Tibial nerve (tissue), 3 donors: ENCODE measurements around the gene AP2A1.

ENCODE experiments used
- CTCF ChIP-seq, 5 experiments: fragments of 200-600 bp in 3 of 5; fragments of 450-650 bp in 2 of 5; sonication (generic) in 3 of 5; IDR thresholded peaks; one replicate each; pipeline ENCODE4 v1.5.1; 2016 to 2019; ENCODE audit warnings: antibody characterized with exemption in 5 of 5, mild to moderate bottlenecking in 3 of 5, moderate library complexity in 2 of 5
- POLR2A ChIP-seq, 2 donors: fragments of 450-650 bp; IDR thresholded peaks; one replicate each; pipeline ENCODE4 v1.6.1; 2017; ENCODE audit warnings: antibody characterized with exemption in 2 of 2, mild to moderate bottlenecking in 2 of 2, moderate library complexity in 2 of 2

DNA sequence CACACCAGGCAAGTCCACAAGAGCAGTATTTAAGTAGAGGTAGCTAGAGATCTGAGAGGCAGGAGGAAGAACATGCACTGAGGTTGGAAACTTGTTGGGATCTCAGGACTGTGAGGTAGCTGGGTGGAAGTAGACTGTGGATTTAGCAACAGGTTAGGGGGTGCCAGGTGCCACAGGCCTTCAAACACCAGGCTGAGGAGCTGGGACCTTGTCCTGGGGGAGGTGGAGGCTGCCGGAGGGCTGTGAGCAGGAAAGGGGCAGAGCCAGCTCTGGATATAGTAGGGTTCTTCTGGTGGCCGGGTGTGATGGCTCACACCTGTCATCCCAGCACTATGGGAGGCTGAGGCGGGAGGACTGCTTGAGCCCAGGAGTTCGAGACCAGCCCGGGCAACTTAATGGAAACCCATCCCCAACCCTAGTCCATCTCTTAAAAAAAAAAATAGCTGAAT is 43.2 kb downstream of the AP2A1 start:
- TF ChIP-seq CTCF (IDR thresholded peaks at IDR 0.05), result no peak
- TF ChIP-seq POLR2A (IDR thresholded peaks at IDR 0.05), result no peak
